K562 (cell line): Measurements from ENCODE around the gene SND1. TPM values are rescaled to one million over a fixed set of nuclear protein-coding genes. Genes with fewer than 3 reads are reported as not detected.
A peak's percentile ranks its signal among the peaks of the same experiment; 100 is the strongest.

ENCODE experiments used
- CREB5 ChIP-seq: fragments of 250-450 bp; sonication (Bioruptor Pico); IDR thresholded peaks from 2 replicates; pipeline ENCODE4 v1.5.0; 2020; ENCODE audit warnings: mild to moderate bottlenecking
- DLX4 ChIP-seq: fragments of 250-450 bp; sonication (Bioruptor Pico); IDR thresholded peaks from 2 replicates; pipeline ENCODE4 v1.6.1; 2021; ENCODE audit warnings: mild to moderate bottlenecking
- ERF ChIP-seq: fragments of 450-650 bp; formaldehyde crosslinking; IDR thresholded peaks from 2 replicates; pipeline ENCODE4 v1.4.0; 2020; ENCODE audit warnings: mild to moderate bottlenecking, mixed read lengths
- GABPB1 ChIP-seq: sonication (generic); formaldehyde crosslinking; IDR thresholded peaks from 2 replicates; pipeline ENCODE4 v1.8.0; 2022; ENCODE audit warnings: mild to moderate bottlenecking, missing genetic modification reagents
- KDM2B ChIP-seq: fragments of 250-450 bp; sonication (Bioruptor Pico); IDR thresholded peaks from 2 replicates; pipeline ENCODE4 v1.8.0; 2021; ENCODE audit warnings: mild to moderate bottlenecking, moderate library complexity
- RBBP5 ChIP-seq: fragments of 200-600 bp; sonication (generic); IDR thresholded peaks from 2 replicates; pipeline ENCODE4 v1.6.1; 2012; ENCODE audit warnings: borderline replicate concordance, mild to moderate bottlenecking, low read length, control low read depth, inconsistent platforms; ENCODE audit not compliant: insufficient read depth, poor library complexity, severe bottlenecking
- RFX1 ChIP-seq: fragments of 450-650 bp; IDR thresholded peaks from 2 replicates; pipeline ENCODE4 v1.6.1; 2016; ENCODE audit warnings: mild to moderate bottlenecking, moderate library complexity
- RFX7 ChIP-seq: fragments of 250-450 bp; sonication (Bioruptor Pico); IDR thresholded peaks from 2 replicates; pipeline ENCODE4 v1.5.1; 2021; ENCODE audit warnings: mild to moderate bottlenecking
- SNRNP70 ChIP-seq: fragments of 200-400 bp; formaldehyde crosslinking; optimal IDR thresholded peaks from 2 replicates; pipeline ENCODE3; 2017; ENCODE audit warnings: low read depth, low read length
- TCFL5 ChIP-seq: fragments of 250-450 bp; sonication (Bioruptor Pico); conservative IDR thresholded peaks from 2 replicates; pipeline ENCODE4 v1.6.1; 2021; ENCODE audit warnings: mild to moderate bottlenecking, moderate library complexity, matching md5 sums
- ZHX1 ChIP-seq: fragments of 150-350 bp; conservative IDR thresholded peaks from 2 replicates; pipeline ENCODE4 v1.6.1; 2014; ENCODE audit warnings: low read length
- ZKSCAN3 ChIP-seq: fragments of 250-450 bp; sonication (Bioruptor Pico); IDR thresholded peaks from 2 replicates; pipeline ENCODE4 v1.4.0; 2020
- ZNF764 ChIP-seq: fragments of 250-450 bp; sonication (Bioruptor Pico); IDR thresholded peaks from 2 replicates; pipeline ENCODE4 v1.4.0; 2020; ENCODE audit warnings: low read depth, mild to moderate bottlenecking, moderate library complexity
- polyA plus RNA-seq, 8 experiments: library from polyadenylated mRNA; depleted of rRNA in 4 of 8; stranded (reverse) in 5 of 8; unstranded in 3 of 8; fragments of >200 nt; fragmentation: Nextera tagmentation in 2 of 8; fragmentation: Illumina TruSeq in 1 of 8; extraction: Ambion mirVana in 2 of 8; extraction: Trizol in 1 of 8; gene quantifications; 2 replicates each; pipeline versions ENCODE4 v1.2.1 to v1.2.3, GENCODE V29; 2011 to 2014; ENCODE audit warnings: inconsistent platforms in 1 of 8, missing spikeins in 1 of 8
- total RNA-seq, 7 experiments: library from RNA; depleted of rRNA in 6 of 7; stranded (reverse); fragments of >200 nt in 6 of 7; fragmentation: Illumina TruSeq in 2 of 7; extraction: Trizol in 2 of 7; gene quantifications; 2 replicates each; pipeline versions ENCODE4 v1.2.1 to v1.2.3, GENCODE V29; 2011 to 2021; ENCODE audit warnings: low replicate concordance in 1 of 7
- TF ChIP-seq, protein P1 (sequence below): fragments of 250-450 bp; sonication (Bioruptor Pico); IDR thresholded peaks from 2 replicates; pipeline ENCODE4 v1.5.0; 2020; ENCODE audit warnings: mild to moderate bottlenecking, borderline replicate concordance
- TF ChIP-seq, protein P2 (sequence below), 2 experiments: IDR thresholded peaks in 1 of 2; conservative IDR thresholded peaks in 1 of 2; 2 replicates each; pipeline ENCODE4 v1.6.1; 2016; ENCODE audit warnings: low read depth in 2 of 2, mild to moderate bottlenecking in 1 of 2, missing compliant biosample characterization in 1 of 2, missing genetic modification characterization in 1 of 2, moderate library complexity in 1 of 2
- TF ChIP-seq, protein P3 (sequence below): IDR thresholded peaks from 2 replicates; pipeline ENCODE4 v1.6.1; 2014; ENCODE audit warnings: antibody characterized with exemption

SND1 gene
- total and polyA plus RNA-seq, 9 of the 15 experiments (the other 6 are each of a cell fraction or from before 2014, with no cell fraction given), result 46.5 to 307 (median 191) TPM

DNA sequence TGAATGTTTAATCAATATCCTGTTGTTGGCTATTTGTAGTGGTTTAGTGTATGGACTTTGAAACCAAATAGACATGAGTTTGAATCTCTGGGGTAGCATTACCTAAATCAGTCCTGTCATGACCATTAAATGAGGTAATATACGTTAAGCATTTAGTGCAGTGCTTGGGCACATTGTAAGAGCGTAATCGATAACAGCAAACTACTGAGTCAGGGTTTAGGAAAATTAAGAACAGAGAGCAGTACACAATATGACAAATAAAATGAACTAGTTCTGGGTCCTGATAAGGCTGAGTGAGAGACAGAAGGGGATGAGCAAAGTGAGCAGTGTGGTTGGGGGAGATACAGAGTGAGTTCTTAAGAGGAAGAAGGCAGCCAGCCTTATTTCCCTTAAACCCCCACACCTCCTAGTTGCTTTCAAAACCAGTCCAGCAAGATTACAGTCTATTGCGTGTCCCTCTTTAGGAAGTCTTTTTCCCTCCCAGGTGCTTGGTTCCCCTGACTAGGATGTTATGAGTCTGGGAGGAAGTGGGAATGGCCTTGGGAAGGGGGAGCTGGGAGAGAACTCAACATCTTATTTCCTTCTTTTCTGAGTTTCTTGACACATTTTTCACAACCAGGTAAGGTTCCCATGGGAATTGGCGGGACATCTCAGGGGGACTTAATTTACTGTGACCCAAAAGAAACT is 171.0 kb downstream of the SND1 start (continued):
- TF ChIP-seq TCFL5 (CRISPR knock-in tag) (no peak), GABPB1 (CRISPR knock-in tag) (peak; percentile 50), ZNF764 (no peak), ERF (CRISPR knock-in tag) (no peak), RFX7 (CRISPR knock-in tag) (no peak), RBBP5 (no peak), RFX1 (no peak), ZKSCAN3 (CRISPR knock-in tag) (no peak), ZHX1 (no peak), CREB5 (CRISPR knock-in tag) (no peak), KDM2B (CRISPR knock-in tag) (no peak), DLX4 (CRISPR knock-in tag) (no peak), SNRNP70 (no peak)
- TF ChIP-seq, protein P1, sequence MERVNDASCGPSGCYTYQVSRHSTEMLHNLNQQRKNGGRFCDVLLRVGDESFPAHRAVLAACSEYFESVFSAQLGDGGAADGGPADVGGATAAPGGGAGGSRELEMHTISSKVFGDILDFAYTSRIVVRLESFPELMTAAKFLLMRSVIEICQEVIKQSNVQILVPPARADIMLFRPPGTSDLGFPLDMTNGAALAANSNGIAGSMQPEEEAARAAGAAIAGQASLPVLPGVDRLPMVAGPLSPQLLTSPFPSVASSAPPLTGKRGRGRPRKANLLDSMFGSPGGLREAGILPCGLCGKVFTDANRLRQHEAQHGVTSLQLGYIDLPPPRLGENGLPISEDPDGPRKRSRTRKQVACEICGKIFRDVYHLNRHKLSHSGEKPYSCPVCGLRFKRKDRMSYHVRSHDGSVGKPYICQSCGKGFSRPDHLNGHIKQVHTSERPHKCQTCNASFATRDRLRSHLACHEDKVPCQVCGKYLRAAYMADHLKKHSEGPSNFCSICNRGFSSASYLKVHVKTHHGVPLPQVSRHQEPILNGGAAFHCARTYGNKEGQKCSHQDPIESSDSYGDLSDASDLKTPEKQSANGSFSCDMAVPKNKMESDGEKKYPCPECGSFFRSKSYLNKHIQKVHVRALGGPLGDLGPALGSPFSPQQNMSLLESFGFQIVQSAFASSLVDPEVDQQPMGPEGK (CRISPR knock-in tag), result no peak
- TF ChIP-seq, protein P2, sequence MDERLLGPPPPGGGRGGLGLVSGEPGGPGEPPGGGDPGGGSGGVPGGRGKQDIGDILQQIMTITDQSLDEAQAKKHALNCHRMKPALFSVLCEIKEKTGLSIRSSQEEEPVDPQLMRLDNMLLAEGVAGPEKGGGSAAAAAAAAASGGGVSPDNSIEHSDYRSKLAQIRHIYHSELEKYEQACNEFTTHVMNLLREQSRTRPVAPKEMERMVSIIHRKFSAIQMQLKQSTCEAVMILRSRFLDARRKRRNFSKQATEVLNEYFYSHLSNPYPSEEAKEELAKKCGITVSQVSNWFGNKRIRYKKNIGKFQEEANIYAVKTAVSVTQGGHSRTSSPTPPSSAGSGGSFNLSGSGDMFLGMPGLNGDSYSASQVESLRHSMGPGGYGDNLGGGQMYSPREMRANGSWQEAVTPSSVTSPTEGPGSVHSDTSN (CRISPR knock-in tag; IDR thresholded peaks at IDR 0.05; ENCODE audit: low read depth), result no peak
- TF ChIP-seq, protein P2 (tag; conservative IDR thresholded peaks at IDR 0.05; ENCODE audit: low read depth), result peak; percentile 44; the same call in 1 of the 2 replicates
- TF ChIP-seq, protein P3, sequence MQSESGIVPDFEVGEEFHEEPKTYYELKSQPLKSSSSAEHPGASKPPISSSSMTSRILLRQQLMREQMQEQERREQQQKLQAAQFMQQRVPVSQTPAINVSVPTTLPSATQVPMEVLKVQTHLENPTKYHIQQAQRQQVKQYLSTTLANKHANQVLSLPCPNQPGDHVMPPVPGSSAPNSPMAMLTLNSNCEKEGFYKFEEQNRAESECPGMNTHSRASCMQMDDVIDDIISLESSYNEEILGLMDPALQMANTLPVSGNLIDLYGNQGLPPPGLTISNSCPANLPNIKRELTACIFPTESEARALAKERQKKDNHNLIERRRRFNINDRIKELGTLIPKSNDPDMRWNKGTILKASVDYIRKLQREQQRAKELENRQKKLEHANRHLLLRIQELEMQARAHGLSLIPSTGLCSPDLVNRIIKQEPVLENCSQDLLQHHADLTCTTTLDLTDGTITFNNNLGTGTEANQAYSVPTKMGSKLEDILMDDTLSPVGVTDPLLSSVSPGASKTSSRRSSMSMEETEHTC, result no peak
